Muscle layer of duodenum (tissue), 2 donors: ENCODE measurements around the gene C10orf105.

Source experiments
- H3K27ac ChIP-seq: one replicate; pipeline ENCODE4 v1.7.0; 2013; ENCODE audit warnings: mild to moderate bottlenecking, low read length
- H3K27me3 ChIP-seq: one replicate; pipeline ENCODE4 v1.7.0; 2013; ENCODE audit warnings: low read depth, mild to moderate bottlenecking, control low read depth, low read length
- H3K36me3 ChIP-seq, 2 donors: one replicate each; pipeline ENCODE4 v1.7.0; 2013; ENCODE audit warnings: low read length in 2 of 2, control low read depth in 1 of 2, mild to moderate bottlenecking in 1 of 2; ENCODE audit not compliant: insufficient read depth in 2 of 2, control insufficient read depth in 1 of 2
- H3K4me1 ChIP-seq, 2 donors: one replicate each; pipeline ENCODE4 v1.7.0; 2013; ENCODE audit warnings: low read length in 2 of 2, mild to moderate bottlenecking in 2 of 2, control low read depth in 1 of 2, moderate library complexity in 1 of 2; ENCODE audit not compliant: insufficient read depth in 2 of 2, control insufficient read depth in 1 of 2
- H3K4me3 ChIP-seq, 2 donors: one replicate each; pipeline ENCODE4 v1.7.0; 2013; ENCODE audit warnings: low read length in 2 of 2, low read depth in 1 of 2, mild to moderate bottlenecking in 1 of 2
- H3K9me3 ChIP-seq, 2 donors: one replicate each; pipeline ENCODE4 v1.7.0; 2013; ENCODE audit warnings: low read length in 2 of 2, control low read depth in 1 of 2, mild to moderate bottlenecking in 1 of 2; ENCODE audit not compliant: control insufficient read depth in 1 of 2
- donor health status: healthy.

Gene C10orf105

DNA sequence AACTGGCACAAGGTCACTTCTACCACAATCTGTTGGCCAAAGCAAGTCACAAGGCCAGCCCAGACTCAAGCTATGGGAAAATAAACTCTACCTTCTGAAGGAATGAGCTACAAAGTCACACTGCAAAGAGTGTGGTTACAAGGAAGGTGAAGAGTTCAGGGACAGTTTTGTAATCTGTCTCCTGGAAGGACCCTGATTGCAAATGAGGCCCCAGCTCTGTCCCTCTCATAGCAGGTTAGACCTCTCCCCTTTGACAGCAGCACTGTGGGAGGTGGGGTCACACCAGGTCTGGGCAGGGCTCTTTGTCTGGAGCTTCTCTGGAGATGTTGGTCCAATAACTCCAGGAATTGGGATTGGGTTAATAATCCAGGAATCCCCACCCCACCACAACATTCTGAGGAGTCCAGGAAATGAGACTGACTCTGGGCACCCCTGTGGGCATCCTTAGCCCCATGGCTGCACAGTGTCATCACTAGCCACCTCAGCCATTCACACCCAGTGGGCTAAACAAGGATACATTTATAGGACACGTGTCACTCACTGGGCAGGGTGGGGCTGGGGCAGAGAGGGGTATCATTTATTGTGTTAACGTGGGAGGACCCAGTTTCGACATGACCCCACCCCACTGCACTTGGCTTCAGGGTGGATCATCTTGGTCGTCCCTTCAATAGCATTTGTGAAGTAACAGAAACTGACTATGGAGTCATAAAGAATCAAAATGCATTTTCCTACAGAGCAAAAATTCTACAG lies 23.7 kb upstream of the C10orf105 start:
- Histone ChIP-seq H3K36me3 (no peaks in the 10 kb centered on the region), H3K4me3 (no peak overlapping the region), H3K9me3 (peaks cover 0 to 8% of the 10 kb centered on the region in 2 donors), H3K4me1 (peaks cover 25 to 34% of the 10 kb centered on the region in 2 donors), H3K27ac (no peak overlapping the region), H3K27me3 (no peaks in the 10 kb centered on the region)

DNA sequence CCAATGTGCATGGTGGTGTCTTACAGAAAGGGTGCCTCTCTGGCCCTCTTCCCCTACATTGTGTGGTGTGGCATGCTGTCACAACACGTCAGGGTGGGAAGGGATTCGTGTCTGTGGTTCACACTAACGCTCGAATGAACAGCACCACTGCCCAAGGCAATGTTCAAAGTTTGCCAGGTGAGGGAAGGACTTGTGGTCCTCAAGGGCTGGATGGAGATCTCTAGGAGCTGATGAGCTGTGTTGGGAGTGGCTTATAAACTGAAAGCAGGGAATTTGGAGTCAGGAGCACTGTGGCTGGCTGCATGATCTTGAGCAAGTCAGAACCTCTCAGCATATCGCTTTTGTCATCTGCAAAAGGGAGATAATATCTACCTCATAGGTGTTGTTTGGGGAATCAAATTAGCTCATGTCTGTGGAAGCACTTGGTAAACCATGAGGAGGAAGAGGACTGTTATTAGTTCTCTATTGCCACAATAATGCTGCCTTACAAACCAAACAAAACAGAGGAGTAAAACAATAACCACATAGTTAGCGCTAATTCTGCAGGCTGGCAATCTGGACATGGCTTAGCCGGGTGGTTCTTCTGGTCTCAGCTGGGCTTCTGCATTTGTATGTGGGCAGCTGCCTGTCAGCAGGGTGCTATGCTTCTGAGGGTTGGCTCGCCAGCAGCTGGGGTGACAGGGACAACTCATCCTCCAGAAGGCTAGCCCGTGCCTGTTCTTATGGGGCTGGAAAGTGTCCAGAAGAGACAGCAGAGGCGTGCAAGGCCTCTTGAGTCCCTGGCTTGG lies 22.9 kb upstream of the C10orf105 start:
- Histone ChIP-seq H3K4me1 (peaks cover 18 to 27% of the 10 kb centered on the region in 2 donors), H3K27me3 (no peaks in the 10 kb centered on the region), H3K36me3 (no peaks in the 10 kb centered on the region), H3K9me3 (peaks cover 0 to 8% of the 10 kb centered on the region in 2 donors), H3K4me3 (no peak overlapping the region), H3K27ac (no peak overlapping the region)

DNA sequence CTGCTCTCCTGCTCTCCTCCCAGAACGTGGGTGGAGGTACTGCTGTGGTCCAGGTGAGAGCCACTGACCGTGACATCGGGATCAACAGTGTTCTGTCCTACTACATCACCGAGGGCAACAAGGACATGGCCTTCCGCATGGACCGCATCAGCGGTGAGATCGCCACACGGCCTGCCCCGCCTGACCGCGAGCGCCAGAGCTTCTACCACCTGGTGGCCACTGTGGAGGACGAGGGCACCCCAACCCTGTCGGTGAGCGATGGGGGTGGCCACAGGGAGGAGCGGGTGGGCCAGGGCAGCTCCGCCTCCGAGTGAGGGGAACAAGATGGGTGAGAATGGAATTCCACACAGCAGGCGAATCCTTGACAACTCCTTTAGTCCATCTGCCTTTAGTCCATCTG lies 22.1 kb upstream of the C10orf105 start:
- Histone ChIP-seq H3K4me1 (peaks cover 13 to 19% of the 10 kb centered on the region in 2 donors), H3K4me3 (no peak overlapping the region), H3K27ac (no peak overlapping the region), H3K36me3 (no peaks in the 10 kb centered on the region), H3K27me3 (no peaks in the 10 kb centered on the region), H3K9me3 (peaks cover 0 to 8% of the 10 kb centered on the region in 2 donors)

DNA sequence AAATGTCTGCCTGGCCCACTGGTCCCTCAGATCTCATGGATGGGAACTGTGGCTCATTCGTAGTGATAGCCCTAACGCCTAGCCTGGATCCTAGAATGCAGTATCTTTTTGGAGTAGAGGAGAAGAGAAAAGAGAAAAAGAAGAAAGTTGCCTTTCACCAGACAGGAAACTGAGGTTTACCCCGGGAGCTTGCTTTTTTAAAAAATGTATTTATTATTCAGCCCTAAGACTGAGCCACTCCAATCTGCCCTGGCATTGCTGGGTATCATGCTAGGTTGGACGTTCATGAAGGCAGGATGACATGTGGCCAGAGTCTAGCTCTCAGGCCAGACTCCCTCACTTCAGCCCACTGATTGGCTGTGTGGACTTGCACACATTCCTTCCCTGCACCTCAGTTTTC lies 21.5 kb upstream of the C10orf105 start:
- Histone ChIP-seq H3K27ac (no peak overlapping the region), H3K4me1 (peaks cover 6 to 12% of the 10 kb centered on the region in 2 donors), H3K27me3 (no peaks in the 10 kb centered on the region), H3K4me3 (no peak overlapping the region), H3K9me3 (peaks cover 0 to 8% of the 10 kb centered on the region in 2 donors), H3K36me3 (no peaks in the 10 kb centered on the region)

DNA sequence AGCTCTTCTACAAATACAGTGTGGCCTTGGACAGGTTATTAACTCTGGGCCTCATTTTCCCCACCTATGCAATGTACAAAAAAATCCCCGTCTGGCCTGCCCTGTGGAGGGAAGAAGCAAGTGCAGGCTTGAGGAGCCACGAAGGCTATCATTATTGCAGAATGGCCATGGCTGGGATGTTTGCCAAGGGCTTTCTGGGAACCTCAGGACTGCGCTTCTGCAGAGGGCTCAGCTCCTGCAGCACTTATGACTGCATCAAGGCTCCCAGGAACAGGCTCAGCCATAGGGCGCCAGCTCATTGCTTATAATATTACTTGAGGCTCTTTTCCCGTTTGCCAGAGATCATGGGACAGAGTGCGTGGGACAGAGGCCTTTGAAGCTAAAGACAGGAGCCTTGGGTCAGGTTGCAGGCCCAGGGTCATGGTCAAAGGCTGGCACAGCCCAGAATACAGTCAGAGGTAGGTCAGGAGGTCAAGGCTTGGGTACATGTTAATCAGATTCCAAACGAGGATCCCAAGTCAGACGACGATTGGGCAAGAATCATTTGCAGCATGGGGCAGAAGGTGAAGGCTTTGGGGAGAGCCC lies 20.6 kb upstream of the C10orf105 start:
- Histone ChIP-seq H3K9me3 (peaks cover 0 to 8% of the 10 kb centered on the region in 2 donors), H3K36me3 (no peaks in the 10 kb centered on the region), H3K27me3 (no peaks in the 10 kb centered on the region), H3K27ac (no peak overlapping the region), H3K4me3 (no peak overlapping the region), H3K4me1 (peaks cover 6 to 9% of the 10 kb centered on the region in 2 donors)

DNA sequence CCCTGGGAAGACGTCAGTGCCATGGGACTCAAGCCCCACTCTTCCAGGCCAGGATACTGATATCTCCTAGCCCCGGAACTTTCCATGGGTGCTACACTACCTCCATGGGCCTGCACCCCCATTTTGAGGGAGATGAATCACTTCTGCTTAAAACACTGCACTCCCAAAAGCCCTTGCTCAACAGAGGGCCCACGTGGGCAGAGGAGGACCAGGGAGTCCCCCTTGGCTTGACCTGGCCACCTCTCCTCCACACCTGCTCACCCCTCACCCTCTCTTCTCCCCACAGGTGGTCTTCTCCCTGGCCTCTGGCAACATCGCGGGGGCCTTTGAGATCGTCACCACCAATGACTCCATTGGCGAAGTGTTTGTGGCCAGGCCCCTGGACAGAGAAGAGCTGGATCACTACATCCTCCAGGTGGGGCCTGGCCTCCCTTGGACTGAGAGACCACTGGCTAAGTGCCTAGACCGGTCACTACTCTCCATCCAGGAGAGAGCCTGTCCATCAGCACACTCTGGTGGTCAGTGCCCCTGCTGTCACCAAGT lies 19.9 kb upstream of the C10orf105 start:
- Histone ChIP-seq H3K4me1 (peaks cover 6 to 9% of the 10 kb centered on the region in 2 donors), H3K27ac (no peak overlapping the region), H3K36me3 (no peaks in the 10 kb centered on the region), H3K27me3 (no peaks in the 10 kb centered on the region), H3K4me3 (no peak overlapping the region), H3K9me3 (peaks cover 0 to 8% of the 10 kb centered on the region in 2 donors)

DNA sequence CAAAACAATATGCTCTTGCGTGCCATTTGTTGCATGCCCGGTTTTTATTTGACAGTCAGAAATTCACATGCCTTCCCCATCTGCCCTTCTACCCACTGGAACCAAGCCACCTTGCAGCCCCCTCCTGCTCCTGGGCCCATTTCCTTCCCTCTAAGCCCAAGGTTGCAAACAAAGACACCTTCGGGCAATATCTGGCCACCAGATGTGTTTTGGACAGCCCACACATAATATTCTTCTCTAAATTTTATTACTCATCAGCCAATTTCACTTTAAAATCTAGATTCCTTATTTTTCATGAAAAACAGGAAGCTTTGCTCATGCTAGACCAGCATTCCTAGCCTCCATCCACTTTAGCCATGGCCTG lies 18.2 kb upstream of the C10orf105 start:
- H3K4me3 ChIP-seq, result no peak overlapping the region
- no peaks in the 10 kb centered on the region for H3K27me3 ChIP-seq
- peaks cover 0 to 5% of the 10 kb centered on the region in 2 donors for H3K9me3 ChIP-seq
- peaks cover 6 to 9% of the 10 kb centered on the region in 2 donors for H3K4me1 ChIP-seq
- H3K27ac ChIP-seq, result peak overlapping the region; percentile 57
- H3K36me3 ChIP-seq, result no peaks in the 10 kb centered on the region

DNA sequence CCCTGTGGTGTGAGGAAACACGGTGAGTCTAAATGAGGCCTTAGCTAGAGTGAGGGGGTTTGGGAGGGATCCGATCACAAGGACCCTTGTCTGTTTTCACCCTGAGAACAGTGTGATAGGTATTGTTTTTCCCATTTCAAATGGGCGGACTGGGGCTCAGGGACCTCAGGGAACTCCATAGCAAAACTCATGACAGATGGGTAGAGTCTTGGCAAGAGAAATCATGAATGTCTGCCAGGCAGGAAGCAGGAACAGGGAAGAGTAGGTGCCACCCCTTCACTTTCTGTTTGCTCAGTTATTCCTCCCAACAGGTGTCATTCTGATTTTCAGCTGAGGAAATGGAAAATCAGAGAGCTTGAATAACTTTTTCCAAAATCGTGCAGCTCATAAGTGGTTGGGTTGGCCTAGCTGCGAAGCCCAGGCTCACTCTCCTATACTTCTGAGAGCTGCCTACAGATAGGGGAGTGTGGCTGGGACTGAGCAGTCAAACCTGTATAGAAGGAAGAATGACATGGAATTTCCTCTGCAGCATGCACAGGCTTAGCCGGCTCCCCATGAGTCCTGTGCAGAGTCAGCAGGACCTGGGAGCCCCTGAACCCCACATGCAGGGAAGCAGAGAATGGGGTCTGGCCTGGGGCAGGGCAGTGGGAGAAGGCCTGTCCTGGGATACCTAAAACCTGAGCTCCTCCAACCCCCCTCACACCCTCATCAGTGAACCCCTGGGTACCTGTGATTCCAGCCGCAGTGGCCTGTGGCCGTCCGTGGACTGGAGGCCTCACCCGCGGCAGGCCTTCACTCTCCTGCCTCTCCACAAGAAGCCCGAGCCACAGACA lies 17.6 kb upstream of the C10orf105 start:
- Histone ChIP-seq H3K27me3 (no peaks in the 10 kb centered on the region), H3K4me3 (no peak overlapping the region), H3K27ac (peak overlapping the region; percentile 57), H3K36me3 (no peaks in the 10 kb centered on the region), H3K9me3 (no peaks in the 10 kb centered on the region), H3K4me1 (peaks cover 6 to 9% of the 10 kb centered on the region in 2 donors)

DNA sequence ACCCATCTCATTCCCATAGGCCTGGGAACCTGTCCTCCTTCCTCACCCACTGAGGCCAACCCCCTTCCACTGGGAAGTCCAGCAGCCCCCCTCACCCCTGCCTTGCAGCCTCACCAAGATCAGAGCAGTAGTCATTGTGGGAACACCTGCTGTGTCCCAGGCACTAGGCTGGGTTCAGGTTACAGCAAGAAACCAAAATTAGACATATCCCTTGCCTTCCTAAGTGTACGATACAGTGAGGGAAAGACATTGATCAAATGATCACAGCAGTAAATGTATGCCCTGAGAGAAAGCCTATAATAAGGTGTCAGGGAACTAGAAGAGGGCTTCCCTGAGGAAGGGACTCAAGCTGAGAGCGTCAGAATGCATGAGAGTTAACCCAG lies 17.0 kb upstream of the C10orf105 start:
- Histone ChIP-seq H3K4me3 (no peak overlapping the region), H3K4me1 (peaks cover 6 to 9% of the 10 kb centered on the region in 2 donors), H3K9me3 (no peaks in the 10 kb centered on the region), H3K27me3 (no peaks in the 10 kb centered on the region), H3K27ac (peak overlapping the region; percentile 57), H3K36me3 (no peaks in the 10 kb centered on the region)

DNA sequence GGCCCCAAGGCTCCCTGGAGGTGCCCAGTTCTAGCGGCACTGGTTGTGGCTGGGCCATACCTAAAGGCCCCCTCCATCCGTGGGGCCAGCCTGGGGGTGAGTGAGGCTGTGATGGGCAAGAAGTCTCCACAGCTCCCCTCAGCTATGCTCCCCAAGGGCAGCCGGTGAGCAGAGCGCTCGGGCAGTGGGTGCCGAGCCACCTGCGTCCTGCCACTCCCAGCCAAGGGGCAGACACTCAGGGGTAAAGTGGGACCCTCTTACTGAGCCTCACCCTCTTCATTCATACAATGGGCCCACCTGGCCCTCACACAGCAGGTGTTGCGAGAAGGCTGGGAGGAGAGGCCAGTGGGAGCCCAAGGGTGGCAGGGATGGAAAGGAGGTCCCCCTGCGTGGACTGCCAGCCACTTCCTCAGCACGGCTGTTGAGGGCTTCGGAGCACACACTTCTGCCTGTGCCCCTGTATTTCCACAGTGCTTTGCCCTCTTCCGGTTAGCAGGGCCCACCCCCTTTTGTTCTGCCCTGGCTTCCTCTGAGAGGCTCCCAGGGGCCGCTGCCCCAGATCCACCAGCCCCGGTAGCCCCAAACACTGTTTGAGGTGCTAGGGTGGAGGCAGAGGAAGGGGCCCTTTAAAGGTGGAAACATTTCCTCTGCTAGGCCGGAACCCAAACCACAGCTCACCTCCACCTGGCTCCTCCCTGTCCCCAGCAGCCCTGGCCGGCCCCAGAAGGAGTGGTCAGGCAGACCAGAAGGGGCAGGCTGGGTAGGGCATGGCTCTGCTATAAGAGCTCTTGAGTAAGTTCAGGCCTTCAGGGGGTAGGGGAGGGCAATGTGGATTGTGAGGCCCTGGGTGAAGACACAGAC lies 16.4 kb upstream of the C10orf105 start:
- H3K27ac ChIP-seq, result peak overlapping the region; percentile 57
- H3K27me3 ChIP-seq, result no peaks in the 10 kb centered on the region
- H3K9me3 ChIP-seq, result no peaks in the 10 kb centered on the region
- H3K4me1 ChIP-seq, result peaks cover 6 to 9% of the 10 kb centered on the region in 2 donors
- no peaks in the 10 kb centered on the region for H3K36me3 ChIP-seq
- H3K4me3 ChIP-seq, result no peak overlapping the region
